Gastrocnemius medialis (tissue), 4 donors: ENCODE results near the gene CES1.
"Not testable (repeated sequence)": the region's sequence is repeated elsewhere in the genome, so short reads cannot be mapped to it uniquely, and the experiment has no call there.

ENCODE experiments used
- POLR2A ChIP-seq, 2 donors: fragments of 450-650 bp; IDR thresholded peaks; one replicate each; pipeline ENCODE4 v1.6.1; 2017; ENCODE audit warnings: antibody characterized with exemption in 2 of 2, mild to moderate bottlenecking in 2 of 2, moderate library complexity in 2 of 2
- TF ChIP-seq, protein P1 (sequence below), 5 experiments: fragments of 450-650 bp in 3 of 5; fragments of 200-600 bp in 2 of 5; sonication (generic) in 2 of 5; IDR thresholded peaks in 4 of 5; conservative IDR thresholded peaks in 1 of 5; 1 replicate in 4 of 5; 2 replicates in 1 of 5; pipeline ENCODE4 v1.5.1; 2016 to 2019; ENCODE audit warnings: antibody characterized with exemption in 5 of 5, mild to moderate bottlenecking in 3 of 5, moderate library complexity in 3 of 5

DNA sequence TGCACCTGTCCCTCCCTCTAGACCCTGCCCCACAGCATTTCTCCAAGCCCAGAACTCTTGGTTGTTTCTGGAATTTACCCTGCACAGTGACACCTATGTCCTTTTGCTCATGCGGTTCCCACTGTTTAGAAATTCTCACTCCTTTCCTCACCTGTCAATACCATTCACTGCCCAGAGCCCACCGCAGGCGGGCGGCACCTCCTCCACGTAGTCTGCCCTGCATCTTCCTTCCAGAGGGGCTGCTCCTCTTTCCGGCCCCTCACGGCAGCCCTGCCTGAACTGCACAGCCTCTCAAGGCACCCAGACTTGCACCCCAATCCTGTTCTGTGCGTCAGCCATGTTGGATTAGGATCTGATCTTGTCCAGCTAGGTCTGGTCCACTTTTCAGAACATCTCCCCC, 51.4 kb downstream of the CES1 start:
- TF ChIP-seq, protein P1, sequence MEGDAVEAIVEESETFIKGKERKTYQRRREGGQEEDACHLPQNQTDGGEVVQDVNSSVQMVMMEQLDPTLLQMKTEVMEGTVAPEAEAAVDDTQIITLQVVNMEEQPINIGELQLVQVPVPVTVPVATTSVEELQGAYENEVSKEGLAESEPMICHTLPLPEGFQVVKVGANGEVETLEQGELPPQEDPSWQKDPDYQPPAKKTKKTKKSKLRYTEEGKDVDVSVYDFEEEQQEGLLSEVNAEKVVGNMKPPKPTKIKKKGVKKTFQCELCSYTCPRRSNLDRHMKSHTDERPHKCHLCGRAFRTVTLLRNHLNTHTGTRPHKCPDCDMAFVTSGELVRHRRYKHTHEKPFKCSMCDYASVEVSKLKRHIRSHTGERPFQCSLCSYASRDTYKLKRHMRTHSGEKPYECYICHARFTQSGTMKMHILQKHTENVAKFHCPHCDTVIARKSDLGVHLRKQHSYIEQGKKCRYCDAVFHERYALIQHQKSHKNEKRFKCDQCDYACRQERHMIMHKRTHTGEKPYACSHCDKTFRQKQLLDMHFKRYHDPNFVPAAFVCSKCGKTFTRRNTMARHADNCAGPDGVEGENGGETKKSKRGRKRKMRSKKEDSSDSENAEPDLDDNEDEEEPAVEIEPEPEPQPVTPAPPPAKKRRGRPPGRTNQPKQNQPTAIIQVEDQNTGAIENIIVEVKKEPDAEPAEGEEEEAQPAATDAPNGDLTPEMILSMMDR (IDR thresholded peaks at IDR 0.05 in 4 of 5, conservative IDR thresholded peaks at IDR 0.05 in 1 of 5): not testable (repeated sequence)
- TF ChIP-seq POLR2A (IDR thresholded peaks at IDR 0.05): not testable (repeated sequence)
